Astrocyte of the cerebellum (primary cell): ENCODE results near the gene CAMKMT.

ENCODE experiments used
- DNase-seq: peaks from one replicate; pipeline ENCODE4 v3.0.0-alpha.2; 2011; ENCODE audit warnings: low read depth
- H3K4me3 ChIP-seq: 2 replicates; pipeline ENCODE4 v1.5.1; 2011; ENCODE audit warnings: mild to moderate bottlenecking, low read depth, low read length, moderate library complexity
- CTCF ChIP-seq: IDR thresholded peaks from 2 replicates; pipeline ENCODE4 v1.5.1; 2012; ENCODE audit warnings: low read length, low read depth, moderate library complexity, mild to moderate bottlenecking; ENCODE audit errors: missing control alignments
- in situ Hi-C: cut with HindIII; loops from 2 replicates; pipeline ENCODE4 v1.10.0; 2017; ENCODE audit warnings: low sequenced_read_pairs

Gene CAMKMT

DNA sequence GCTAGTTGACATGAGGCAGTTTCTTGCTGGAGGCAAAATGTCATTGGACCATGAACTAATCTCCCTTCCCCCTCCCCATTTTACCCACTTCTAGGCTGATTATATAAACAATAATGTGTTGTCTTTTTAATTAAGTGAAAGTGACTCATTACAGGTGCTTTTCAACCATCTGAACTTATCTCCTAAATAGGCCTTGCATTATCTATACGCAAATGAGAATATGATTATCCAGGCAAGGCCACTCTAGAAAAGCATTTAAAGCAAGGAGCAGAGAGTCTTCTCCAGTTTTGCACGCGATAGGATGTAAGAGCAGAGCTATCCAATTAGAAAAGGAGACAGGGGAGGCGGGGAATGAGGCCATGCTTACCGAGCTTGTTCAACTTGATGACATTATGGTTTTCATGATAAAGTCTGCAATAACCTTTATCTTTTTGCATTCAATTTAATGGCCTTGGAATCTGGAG lies 293.7 kb downstream of the CAMKMT start:
- no peak for TF ChIP-seq CTCF
- in situ Hi-C loops, result no loop called here

DNA sequence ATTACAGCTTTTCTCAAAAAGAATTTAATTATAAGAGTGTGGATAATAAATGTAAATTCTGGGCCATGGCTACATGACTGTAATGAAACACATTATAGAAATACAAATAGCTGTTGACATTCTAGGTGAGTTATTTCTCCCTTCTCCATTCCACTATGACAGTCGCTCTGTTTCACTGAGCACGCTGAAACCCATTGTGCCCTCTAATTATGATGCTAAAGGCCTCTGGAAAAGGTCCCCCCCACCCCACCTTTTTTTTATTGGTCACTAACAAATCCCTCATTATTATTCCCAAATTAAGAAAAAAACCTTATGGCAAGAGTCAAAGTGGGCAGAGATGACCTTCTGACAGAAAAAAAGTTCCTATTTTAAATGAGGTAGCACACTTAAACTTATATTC lies 294.7 kb downstream of the CAMKMT start:
- TF ChIP-seq CTCF, result no peak
- DNase-seq, result no peak
- no peak overlapping the region for H3K4me3 ChIP-seq
- in situ Hi-C loops, result no loop called here

More for the DNA sequence above, 293.7 kb downstream of the CAMKMT start:
- H3K4me3 ChIP-seq, result no peak overlapping the region
- DNase-seq, result no peak

DNA sequence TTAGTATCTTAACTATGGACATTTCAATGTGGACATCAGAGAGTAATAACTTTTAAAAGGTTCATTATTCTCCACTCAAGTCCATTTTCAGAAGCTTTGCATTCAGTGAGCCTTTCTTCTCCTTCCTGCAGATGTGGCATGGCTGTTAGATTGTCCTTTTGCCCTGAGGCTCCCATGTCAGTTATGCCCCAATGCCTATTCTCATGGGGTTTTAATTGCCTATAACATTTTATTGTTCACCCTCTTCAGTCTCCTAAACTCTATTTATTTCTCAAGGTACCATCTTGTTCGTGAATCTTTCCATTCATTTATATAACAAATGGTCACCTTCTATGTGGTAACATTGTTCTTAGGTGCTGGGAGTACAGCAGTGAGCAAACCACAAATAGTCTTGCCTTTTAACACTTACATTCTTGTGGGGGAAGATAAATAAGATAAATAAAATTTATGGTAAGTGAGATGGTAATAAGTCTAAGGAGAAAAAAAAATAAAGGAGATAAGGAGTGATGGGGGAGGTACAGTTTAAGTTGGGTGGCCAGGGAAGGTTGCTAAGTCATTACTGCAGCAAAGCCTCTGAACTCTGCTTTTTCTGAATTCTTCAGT lies 301.8 kb downstream of the CAMKMT start:
- no peak for DNase-seq
- no peak for TF ChIP-seq CTCF
- in situ Hi-C loops, result no loop called here
- no peak overlapping the region for H3K4me3 ChIP-seq

GRCh38 chr2:44668336-44668735 lies 306.6 kb downstream of the CAMKMT start:
- no peak for DNase-seq
- in situ Hi-C loops, result no loop called here
- H3K4me3 ChIP-seq, result no peak overlapping the region
- TF ChIP-seq CTCF, result peak; percentile 31

- in situ Hi-C loops, result no loop called here
- no peak for DNase-seq
- no peak for TF ChIP-seq CTCF
- H3K4me3 ChIP-seq, result no peak overlapping the region
These were observed 309.5 kb downstream of the CAMKMT start for GRCh38 chr2:44671276-44671675.

GRCh38 chr2:44671916-44672315 lies 310.2 kb downstream of the CAMKMT start:
- TF ChIP-seq CTCF, result no peak
- DNase-seq, result no peak
- in situ Hi-C loops, result no loop called here
- no peak overlapping the region for H3K4me3 ChIP-seq
